ENCODE data around the gene MARVELD2.

MARVELD2 gene

GRCh38 chr5:69414885-69415583 lies at the start of gene MARVELD2 (continued):
- no peak for TF ChIP-seq ZNF610 (tag by site-specific recombination; IDR thresholded peaks at IDR 0.05; ENCODE audit: borderline replicate concordance)
- TF ChIP-seq ZNF404 (tag by site-specific recombination; IDR thresholded peaks at IDR 0.05), result no peak
- 0 out of 2 replicates have a peak, but pooled peaks have one; percentile 12 for TF ChIP-seq ZNF518A (tag by site-specific recombination; conservative IDR thresholded peaks at IDR 0.05; ENCODE audit: low read depth)
- TF ChIP-seq ZNF146 (tag by site-specific recombination; IDR thresholded peaks at IDR 0.05), result no peak
- no peak for TF ChIP-seq ZNF211 (tag by site-specific recombination; IDR thresholded peaks at IDR 0.05; ENCODE audit: low read depth)
- TF ChIP-seq ZSCAN4 (tag by site-specific recombination; IDR thresholded peaks at IDR 0.05), result no peak
- no peak for TF ChIP-seq ZNF398 (tag by site-specific recombination; IDR thresholded peaks at IDR 0.05)
- TF ChIP-seq ZNF521 (tag by site-specific recombination; IDR thresholded peaks at IDR 0.05), result no peak
- TF ChIP-seq KLF17 (tag by site-specific recombination; IDR thresholded peaks at IDR 0.05), result 0 out of 2 replicates have a peak, but pooled peaks have one; percentile 61
- no peak for TF ChIP-seq ZFP3 (tag by site-specific recombination; IDR thresholded peaks at IDR 0.05; ENCODE audit: low read depth)
- 0 out of 2 replicates have a peak, but pooled peaks have one; percentile 46 for TF ChIP-seq PBX3 (CRISPR knock-in tag; IDR thresholded peaks at IDR 0.05)
- 0 out of 2 replicates have a peak, but pooled peaks have one; percentile 55 for TF ChIP-seq KLF1 (tag by site-specific recombination; IDR thresholded peaks at IDR 0.05)
- no peak for TF ChIP-seq ZNF112 (tag by site-specific recombination; IDR thresholded peaks at IDR 0.05)

GRCh38 chr5:69367697-69368279 lies 47.1 kb upstream of the MARVELD2 start:
- no peak for TF ChIP-seq ZNF292 (tag by site-specific recombination; IDR thresholded peaks at IDR 0.05; ENCODE audit: borderline replicate concordance, low read depth)
- TF ChIP-seq ZNF544 (tag by site-specific recombination; IDR thresholded peaks at IDR 0.05), result no peak
- no peak for TF ChIP-seq ZNF398 (tag by site-specific recombination; IDR thresholded peaks at IDR 0.05)
- Histone ChIP-seq H3K27ac (ENCODE audit: extremely low read depth, low read depth, low read length) (no peak overlapping the region), H3K4me1 (ENCODE audit: control insufficient read depth, insufficient read depth, low read length) (no peaks in the 10 kb centered on the region), H3K4me3 (ENCODE audit: low read depth, low read length) (peak overlapping the region; percentile 66), H3K36me3 (ENCODE audit: control insufficient read depth in 2 of 2, insufficient read depth in 1 of 2, low read length in 2 of 2) (peaks cover 27 to 37% of the 10 kb centered on the region in 2 experiments), H3K9me3 (ENCODE audit: control insufficient read depth, insufficient read depth, low read depth, low read length) (no peaks in the 10 kb centered on the region)
- CTCF ChIA-PET, result interaction anchor here (1.1 kb wide), 1 partner anchor 33 kb away, joined by 3 read pairs; no protein-coding TSS in a partner anchor
- POLR2A ChIA-PET, result interaction anchor here (0.6 to 1.6 kb wide), 2 partner anchors 35 to 303 kb away, joined by 3 to 4 read pairs; partner anchors contain the start of gene CCDC125

Data from HEK293 (cell line).